Liver (tissue), 3 donors: ENCODE results near the gene UBALD1.

Experiments used
- CTCF ChIP-seq: fragments of 150-350 bp; IDR thresholded peaks from 2 replicates; pipeline ENCODE4 v1.5.1; 2017; ENCODE audit warnings: improper control_type of control experiment, low read depth, low read length; ENCODE audit not compliant: missing input control
- RAD21 ChIP-seq, 2 donors: IDR thresholded peaks; 2 replicates each; pipeline ENCODE4 v1.6.1; 2016; ENCODE audit warnings: antibody characterized with exemption in 2 of 2, mild to moderate bottlenecking in 2 of 2
- TF ChIP-seq, protein P1 (sequence below): IDR thresholded peaks from 2 replicates; pipeline ENCODE4 v1.6.1; 2016; ENCODE audit warnings: antibody characterized with exemption, mild to moderate bottlenecking
- donor health status: healthy.
- donor health status: healthy.

GRCh38 chr16:4618645-4619418 is 4.1 kb upstream of the UBALD1 start:
- TF ChIP-seq CTCF (peak; percentile 23), RAD21 (IDR thresholded peaks at IDR 0.05) (peak; percentile 28 to 60)
- TF ChIP-seq, protein P1, sequence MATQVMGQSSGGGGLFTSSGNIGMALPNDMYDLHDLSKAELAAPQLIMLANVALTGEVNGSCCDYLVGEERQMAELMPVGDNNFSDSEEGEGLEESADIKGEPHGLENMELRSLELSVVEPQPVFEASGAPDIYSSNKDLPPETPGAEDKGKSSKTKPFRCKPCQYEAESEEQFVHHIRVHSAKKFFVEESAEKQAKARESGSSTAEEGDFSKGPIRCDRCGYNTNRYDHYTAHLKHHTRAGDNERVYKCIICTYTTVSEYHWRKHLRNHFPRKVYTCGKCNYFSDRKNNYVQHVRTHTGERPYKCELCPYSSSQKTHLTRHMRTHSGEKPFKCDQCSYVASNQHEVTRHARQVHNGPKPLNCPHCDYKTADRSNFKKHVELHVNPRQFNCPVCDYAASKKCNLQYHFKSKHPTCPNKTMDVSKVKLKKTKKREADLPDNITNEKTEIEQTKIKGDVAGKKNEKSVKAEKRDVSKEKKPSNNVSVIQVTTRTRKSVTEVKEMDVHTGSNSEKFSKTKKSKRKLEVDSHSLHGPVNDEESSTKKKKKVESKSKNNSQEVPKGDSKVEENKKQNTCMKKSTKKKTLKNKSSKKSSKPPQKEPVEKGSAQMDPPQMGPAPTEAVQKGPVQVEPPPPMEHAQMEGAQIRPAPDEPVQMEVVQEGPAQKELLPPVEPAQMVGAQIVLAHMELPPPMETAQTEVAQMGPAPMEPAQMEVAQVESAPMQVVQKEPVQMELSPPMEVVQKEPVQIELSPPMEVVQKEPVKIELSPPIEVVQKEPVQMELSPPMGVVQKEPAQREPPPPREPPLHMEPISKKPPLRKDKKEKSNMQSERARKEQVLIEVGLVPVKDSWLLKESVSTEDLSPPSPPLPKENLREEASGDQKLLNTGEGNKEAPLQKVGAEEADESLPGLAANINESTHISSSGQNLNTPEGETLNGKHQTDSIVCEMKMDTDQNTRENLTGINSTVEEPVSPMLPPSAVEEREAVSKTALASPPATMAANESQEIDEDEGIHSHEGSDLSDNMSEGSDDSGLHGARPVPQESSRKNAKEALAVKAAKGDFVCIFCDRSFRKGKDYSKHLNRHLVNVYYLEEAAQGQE: peak; percentile 83
